Measurements from ENCODE around the gene LYAR. TPM values are rescaled to one million over a fixed set of nuclear protein-coding genes. Genes with fewer than 3 reads are reported as not detected.

Gene LYAR
- total and polyA plus RNA-seq, 2 of the 13 experiments (the other 11 are each of a cell fraction or from before 2014, with no cell fraction given), result 7.8 to 94.2 TPM

DNA sequence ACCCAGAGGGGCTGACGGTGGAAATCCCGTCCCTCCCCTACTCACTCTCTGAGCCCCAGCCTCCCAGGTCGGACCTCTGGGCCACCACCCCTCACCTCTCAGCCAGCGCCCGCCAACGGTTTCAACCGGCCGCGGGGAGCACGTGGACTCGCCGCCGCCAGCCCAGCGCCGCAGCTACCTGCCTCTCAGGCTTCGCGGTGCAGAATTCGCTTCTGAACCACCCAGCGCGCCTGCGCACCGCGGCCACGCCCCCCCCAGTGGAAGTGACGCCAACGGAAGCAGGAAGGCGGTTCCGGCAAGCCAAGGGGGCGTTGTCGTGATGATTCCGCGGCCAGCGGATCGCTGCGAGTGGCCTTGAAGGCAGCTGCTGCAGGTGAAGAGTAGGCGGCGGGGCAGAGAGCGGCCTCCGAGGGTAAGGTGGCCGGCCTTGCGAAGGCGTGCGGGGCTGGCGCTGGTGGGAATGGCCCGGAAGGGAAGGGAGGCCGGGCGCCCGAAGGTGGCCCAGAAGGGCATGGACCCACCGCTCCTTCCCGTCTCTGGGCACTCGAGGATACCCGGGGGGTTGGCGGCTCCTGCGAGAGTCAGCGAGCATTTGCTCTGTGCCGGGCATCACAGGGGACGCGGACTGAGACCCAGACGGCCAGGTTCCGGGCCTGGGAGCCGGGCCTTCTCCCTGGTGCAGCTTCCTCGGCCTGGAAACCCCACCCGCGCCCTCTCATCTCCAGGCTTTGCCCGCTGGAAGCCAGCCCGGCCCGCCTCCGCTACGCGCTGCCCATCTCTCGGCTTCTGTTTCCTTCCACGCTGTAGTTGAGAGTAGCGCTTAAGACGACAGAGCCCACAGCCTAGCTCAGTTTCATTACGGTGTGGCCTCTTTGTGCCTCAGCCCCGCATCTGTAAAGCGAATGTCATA, at the start of gene LYAR, which contains the start of gene ZBTB49 (continued):
- TF ChIP-seq, protein P1, sequence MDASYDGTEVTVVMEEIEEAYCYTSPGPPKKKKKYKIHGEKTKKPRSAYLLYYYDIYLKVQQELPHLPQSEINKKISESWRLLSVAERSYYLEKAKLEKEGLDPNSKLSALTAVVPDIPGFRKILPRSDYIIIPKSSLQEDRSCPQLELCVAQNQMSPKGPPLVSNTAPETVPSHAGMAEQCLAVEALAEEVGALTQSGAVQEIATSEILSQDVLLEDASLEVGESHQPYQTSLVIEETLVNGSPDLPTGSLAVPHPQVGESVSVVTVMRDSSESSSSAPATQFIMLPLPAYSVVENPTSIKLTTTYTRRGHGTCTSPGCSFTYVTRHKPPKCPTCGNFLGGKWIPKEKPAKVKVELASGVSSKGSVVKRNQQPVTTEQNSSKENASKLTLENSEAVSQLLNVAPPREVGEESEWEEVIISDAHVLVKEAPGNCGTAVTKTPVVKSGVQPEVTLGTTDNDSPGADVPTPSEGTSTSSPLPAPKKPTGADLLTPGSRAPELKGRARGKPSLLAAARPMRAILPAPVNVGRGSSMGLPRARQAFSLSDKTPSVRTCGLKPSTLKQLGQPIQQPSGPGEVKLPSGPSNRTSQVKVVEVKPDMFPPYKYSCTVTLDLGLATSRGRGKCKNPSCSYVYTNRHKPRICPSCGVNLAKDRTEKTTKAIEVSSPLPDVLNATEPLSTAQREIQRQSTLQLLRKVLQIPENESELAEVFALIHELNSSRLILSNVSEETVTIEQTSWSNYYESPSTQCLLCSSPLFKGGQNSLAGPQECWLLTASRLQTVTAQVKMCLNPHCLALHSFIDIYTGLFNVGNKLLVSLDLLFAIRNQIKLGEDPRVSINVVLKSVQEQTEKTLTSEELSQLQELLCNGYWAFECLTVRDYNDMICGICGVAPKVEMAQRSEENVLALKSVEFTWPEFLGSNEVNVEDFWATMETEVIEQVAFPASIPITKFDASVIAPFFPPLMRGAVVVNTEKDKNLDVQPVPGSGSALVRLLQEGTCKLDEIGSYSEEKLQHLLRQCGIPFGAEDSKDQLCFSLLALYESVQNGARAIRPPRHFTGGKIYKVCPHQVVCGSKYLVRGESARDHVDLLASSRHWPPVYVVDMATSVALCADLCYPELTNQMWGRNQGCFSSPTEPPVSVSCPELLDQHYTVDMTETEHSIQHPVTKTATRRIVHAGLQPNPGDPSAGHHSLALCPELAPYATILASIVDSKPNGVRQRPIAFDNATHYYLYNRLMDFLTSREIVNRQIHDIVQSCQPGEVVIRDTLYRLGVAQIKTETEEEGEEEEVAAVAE (CRISPR knock-in tag; IDR thresholded peaks at IDR 0.05; ENCODE audit: borderline replicate concordance), result 0 out of 2 replicates have a peak, but pooled peaks have one; percentile 46
- peak; percentile 83 for TF ChIP-seq XRCC5 (optimal IDR thresholded peaks at IDR 0.05; ENCODE audit: low read length)
- TF ChIP-seq, protein P2, sequence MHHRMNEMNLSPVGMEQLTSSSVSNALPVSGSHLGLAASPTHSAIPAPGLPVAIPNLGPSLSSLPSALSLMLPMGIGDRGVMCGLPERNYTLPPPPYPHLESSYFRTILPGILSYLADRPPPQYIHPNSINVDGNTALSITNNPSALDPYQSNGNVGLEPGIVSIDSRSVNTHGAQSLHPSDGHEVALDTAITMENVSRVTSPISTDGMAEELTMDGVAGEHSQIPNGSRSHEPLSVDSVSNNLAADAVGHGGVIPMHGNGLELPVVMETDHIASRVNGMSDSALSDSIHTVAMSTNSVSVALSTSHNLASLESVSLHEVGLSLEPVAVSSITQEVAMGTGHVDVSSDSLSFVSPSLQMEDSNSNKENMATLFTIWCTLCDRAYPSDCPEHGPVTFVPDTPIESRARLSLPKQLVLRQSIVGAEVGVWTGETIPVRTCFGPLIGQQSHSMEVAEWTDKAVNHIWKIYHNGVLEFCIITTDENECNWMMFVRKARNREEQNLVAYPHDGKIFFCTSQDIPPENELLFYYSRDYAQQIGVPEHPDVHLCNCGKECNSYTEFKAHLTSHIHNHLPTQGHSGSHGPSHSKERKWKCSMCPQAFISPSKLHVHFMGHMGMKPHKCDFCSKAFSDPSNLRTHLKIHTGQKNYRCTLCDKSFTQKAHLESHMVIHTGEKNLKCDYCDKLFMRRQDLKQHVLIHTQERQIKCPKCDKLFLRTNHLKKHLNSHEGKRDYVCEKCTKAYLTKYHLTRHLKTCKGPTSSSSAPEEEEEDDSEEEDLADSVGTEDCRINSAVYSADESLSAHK (CRISPR knock-in tag; IDR thresholded peaks at IDR 0.05; ENCODE audit: borderline replicate concordance), result no peak
- TF ChIP-seq, protein P3, sequence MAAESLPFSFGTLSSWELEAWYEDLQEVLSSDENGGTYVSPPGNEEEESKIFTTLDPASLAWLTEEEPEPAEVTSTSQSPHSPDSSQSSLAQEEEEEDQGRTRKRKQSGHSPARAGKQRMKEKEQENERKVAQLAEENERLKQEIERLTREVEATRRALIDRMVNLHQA (CRISPR knock-in tag; IDR thresholded peaks at IDR 0.05), result no peak
- TF ChIP-seq ZNF747 (CRISPR knock-in tag; IDR thresholded peaks at IDR 0.05; ENCODE audit: borderline replicate concordance), result 0 out of 2 replicates have a peak, but pooled peaks have one; percentile 48
- TF ChIP-seq ZNF616 (CRISPR knock-in tag; IDR thresholded peaks at IDR 0.05; ENCODE audit: low read depth), result peak; percentile 74; the same call in 1 of the 2 replicates
- TF ChIP-seq CC2D1A (CRISPR knock-in tag; IDR thresholded peaks at IDR 0.05), result no peak
- TF ChIP-seq, protein P4, sequence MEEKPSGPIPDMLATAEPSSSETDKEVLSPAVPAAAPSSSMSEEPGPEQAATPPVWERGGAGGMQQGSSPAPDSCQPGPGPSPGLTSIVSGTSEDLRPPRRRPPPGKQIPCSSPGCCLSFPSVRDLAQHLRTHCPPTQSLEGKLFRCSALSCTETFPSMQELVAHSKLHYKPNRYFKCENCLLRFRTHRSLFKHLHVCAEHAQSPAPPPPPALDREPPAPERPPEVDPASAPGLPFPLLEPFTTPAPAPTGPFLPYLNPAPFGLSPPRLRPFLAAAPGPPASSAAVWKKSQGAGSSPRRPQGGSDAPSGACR (CRISPR knock-in tag; IDR thresholded peaks at IDR 0.05), result peak; percentile 59; the same call in 1 of the 2 replicates
- no peak for TF ChIP-seq ZNF766 (CRISPR knock-in tag; IDR thresholded peaks at IDR 0.05; ENCODE audit: borderline replicate concordance)
- TF ChIP-seq ZNF160 (CRISPR knock-in tag; IDR thresholded peaks at IDR 0.05), result no peak; the same call in none of the 2 replicates
- peak; percentile 58; the same call in 1 of the 2 replicates for TF ChIP-seq ZBTB38 (CRISPR knock-in tag; IDR thresholded peaks at IDR 0.05)
- TF ChIP-seq MTA1 (CRISPR knock-in tag; IDR thresholded peaks at IDR 0.05; ENCODE audit: borderline replicate concordance), result peak; percentile 73; the same call in 1 of the 2 replicates
- peak; percentile 64; the same call in 1 of the 2 replicates for TF ChIP-seq MAZ (IDR thresholded peaks at IDR 0.05; ENCODE audit: borderline replicate concordance, low read depth, low read length)
- peak; percentile 87 for TF ChIP-seq MAZ (CRISPR knock-in tag; IDR thresholded peaks at IDR 0.05; ENCODE audit: low read depth)
- no peak for TF ChIP-seq FOXM1 (CRISPR knock-in tag; IDR thresholded peaks at IDR 0.05)
- TF ChIP-seq CHCHD3 (CRISPR knock-in tag; IDR thresholded peaks at IDR 0.05), result no peak; the same call in 1 of the 2 replicates
- TF ChIP-seq ZIK1 (CRISPR knock-in tag; IDR thresholded peaks at IDR 0.05; ENCODE audit: borderline replicate concordance, low read depth), result peak; percentile 70; the same call in 1 of the 2 replicates
- no peak for TF ChIP-seq PHF5A (CRISPR knock-in tag; IDR thresholded peaks at IDR 0.05; ENCODE audit: low read depth, unreplicated experiment)

All from HepG2 (cell line).